Gastroesophageal sphincter (tissue), 3 donors: ENCODE measurements around the gene C19orf53.

Experiments
- CTCF ChIP-seq, 4 experiments: fragments of 200-600 bp in 2 of 4; fragments of 450-650 bp in 2 of 4; sonication (generic) in 1 of 4; IDR thresholded peaks; one replicate each; pipeline ENCODE4 v1.5.1; 2017 to 2019; ENCODE audit warnings: antibody characterized with exemption in 4 of 4, mild to moderate bottlenecking in 2 of 4, moderate library complexity in 2 of 4
- EP300 ChIP-seq: sonication (generic); formaldehyde crosslinking; IDR thresholded peaks from one replicate; pipeline ENCODE4 v1.6.1; 2017; ENCODE audit warnings: antibody characterized with exemption, mild to moderate bottlenecking

- no peak for TF ChIP-seq EP300
- no peak for TF ChIP-seq CTCF (IDR thresholded peaks at IDR 0.05)
Observed at GRCh38 chr19:13747098-13747453, 27.2 kb upstream of the C19orf53 start.
